Calu3 (cell line): ENCODE data around the gene OBI1. TPM values are rescaled to one million over a fixed set of nuclear protein-coding genes. Genes with fewer than 3 reads are reported as not detected.
A peak's percentile ranks its signal among the peaks of the same experiment; 100 is the strongest.

Experiments
- BruUV-seq: library from RNA; stranded (reverse); fragments of 400-500 nt; replicated peaks from 2 replicates; lab custom pipeline; 2021; lab: Mats Ljungman, UMichigan
- CTCF ChIA-PET: fragments of 300-600 bp; sonication (Branson Sonifier 250); formaldehyde crosslinking; loops from one replicate; lab custom pipeline; 2022; ENCODE audit warnings: antibody characterized with exemption; lab: Charles Lee
- DNase-seq: peaks from one replicate; pipeline ENCODE4 v3.0.0; 2022
- H3K27ac Mint-ChIP-seq: one replicate; pipeline ENCODE4 v1.8.0; 2022; ENCODE audit warnings: mixed read lengths; ENCODE audit not compliant: unreplicated experiment
- H3K27me3 Mint-ChIP-seq: one replicate; pipeline ENCODE4 v1.8.0; 2022; ENCODE audit warnings: mixed read lengths; ENCODE audit not compliant: unreplicated experiment
- H3K36me3 Mint-ChIP-seq: one replicate; pipeline ENCODE4 v1.8.0; 2022; ENCODE audit warnings: mild to moderate bottlenecking, moderate library complexity, mixed read lengths; ENCODE audit not compliant: insufficient read depth, unreplicated experiment
- H3K4me1 Mint-ChIP-seq: one replicate; pipeline ENCODE4 v1.8.0; 2022; ENCODE audit warnings: mild to moderate bottlenecking, low read depth, mixed read lengths; ENCODE audit not compliant: unreplicated experiment
- H3K4me3 Mint-ChIP-seq: one replicate; pipeline ENCODE4 v1.8.0; 2022; ENCODE audit warnings: mild to moderate bottlenecking, low read depth, moderate library complexity, mixed read lengths; ENCODE audit not compliant: unreplicated experiment
- H3K9me3 Mint-ChIP-seq: one replicate; pipeline ENCODE4 v1.8.0; 2022; ENCODE audit warnings: low read depth, mixed read lengths; ENCODE audit not compliant: unreplicated experiment
- CTCF ChIP-seq: fragments of 200-600 bp; IDR thresholded peaks from one replicate; pipeline ENCODE4 v1.8.0; 2022; ENCODE audit warnings: antibody characterized with exemption; ENCODE audit not compliant: unreplicated experiment
- intact Hi-C: fragments of 100-400 bp; cut with micrococcal nuclease; formaldehyde crosslinking; loops from one replicate; pipeline ENCODE4 v1.10.0; 2022; ENCODE audit not compliant: unreplicated experiment
- total RNA-seq: library from RNA; stranded (reverse); gene quantifications from 2 replicates; pipeline ENCODE4 v1.2.3, GENCODE V29; 2022

The OBI1 gene
- total RNA-seq, 1 experiment from 2014 or later = 5.9 TPM

- TF ChIP-seq CTCF = no peak
- peaks cover 19% of the 10 kb centered on the region for H3K27me3 Mint-ChIP-seq
- no peak for DNase-seq
- no peaks in the 10 kb centered on the region for H3K36me3 Mint-ChIP-seq
- H3K4me3 Mint-ChIP-seq = no peak overlapping the region
- no peaks in the 10 kb centered on the region for H3K4me1 Mint-ChIP-seq
- H3K9me3 Mint-ChIP-seq = no peaks in the 10 kb centered on the region
- CTCF ChIA-PET = no interaction called here
- no TSS peak for BruUV-seq
- intact Hi-C loops = no loop called here
- no peak overlapping the region for H3K27ac Mint-ChIP-seq
These were observed 66.4 kb downstream of the OBI1 start for GRCh38 chr13:78592584-78592983.

GRCh38 chr13:78589206-78589605 is 69.7 kb downstream of the OBI1 start:
- peaks cover 12% of the 10 kb centered on the region for H3K27me3 Mint-ChIP-seq
- H3K9me3 Mint-ChIP-seq = no peaks in the 10 kb centered on the region
- H3K27ac Mint-ChIP-seq = no peak overlapping the region
- H3K36me3 Mint-ChIP-seq = no peaks in the 10 kb centered on the region
- intact Hi-C loops = loop anchor here (10.0 kb wide), 1 partner anchor 344 kb away; no protein-coding TSS in a partner anchor
- no peak overlapping the region for H3K4me3 Mint-ChIP-seq
- no peaks in the 10 kb centered on the region for H3K4me1 Mint-ChIP-seq
- no TSS peak for BruUV-seq
- CTCF ChIA-PET = no interaction called here
- no peak for TF ChIP-seq CTCF
- peak; percentile 12 for DNase-seq

- BruUV-seq = no TSS peak
- Mint-ChIP-seq H3K9me3 (no peaks in the 10 kb centered on the region), H3K4me3 (no peak overlapping the region), H3K27ac (no peak overlapping the region), H3K36me3 (no peaks in the 10 kb centered on the region), H3K27me3 (peaks cover 10% of the 10 kb centered on the region), H3K4me1 (no peaks in the 10 kb centered on the region)
- no peak for DNase-seq
- no peak for TF ChIP-seq CTCF
- CTCF ChIA-PET = no interaction called here
- intact Hi-C loops = loop anchor here (10.0 kb wide), 1 partner anchor 343 kb away; no protein-coding TSS in a partner anchor
These were observed 71.6 kb downstream of the OBI1 start for GRCh38 chr13:78587395-78587794.

GRCh38 chr13:78586706-78587105 is 72.2 kb downstream of the OBI1 start:
- peaks cover 10% of the 10 kb centered on the region for H3K27me3 Mint-ChIP-seq
- H3K36me3 Mint-ChIP-seq = no peaks in the 10 kb centered on the region
- no peak overlapping the region for H3K4me3 Mint-ChIP-seq
- no peaks in the 10 kb centered on the region for H3K4me1 Mint-ChIP-seq
- CTCF ChIA-PET = no interaction called here
- DNase-seq = no peak
- TF ChIP-seq CTCF = no peak
- BruUV-seq = no TSS peak
- intact Hi-C loops = loop anchor here (10.0 kb wide), 1 partner anchor 342 kb away; no protein-coding TSS in a partner anchor
- H3K9me3 Mint-ChIP-seq = no peaks in the 10 kb centered on the region
- H3K27ac Mint-ChIP-seq = no peak overlapping the region
